Liver (tissue), 2 donors: ENCODE results near the gene RNASE7.

Experiments
- CTCF ChIP-seq: fragments of 150-350 bp; IDR thresholded peaks from 2 replicates; pipeline ENCODE4 v1.5.1; 2017; ENCODE audit warnings: improper control_type of control experiment, low read depth, low read length; ENCODE audit not compliant: missing input control
- FOXA1 ChIP-seq: IDR thresholded peaks from 2 replicates; pipeline ENCODE4 v1.6.1; 2016; ENCODE audit warnings: antibody characterized with exemption
- MAX ChIP-seq: IDR thresholded peaks from 2 replicates; pipeline ENCODE4 v1.6.1; 2016; ENCODE audit warnings: antibody characterized with exemption
- YY1 ChIP-seq: IDR thresholded peaks from 2 replicates; pipeline ENCODE4 v1.6.1; 2016; ENCODE audit warnings: antibody characterized with exemption, mild to moderate bottlenecking
- TF ChIP-seq, protein P1 (sequence below): IDR thresholded peaks from 2 replicates; pipeline ENCODE4 v1.6.1; 2016; ENCODE audit warnings: antibody characterized with exemption, mild to moderate bottlenecking
- donor health status: healthy.

DNA sequence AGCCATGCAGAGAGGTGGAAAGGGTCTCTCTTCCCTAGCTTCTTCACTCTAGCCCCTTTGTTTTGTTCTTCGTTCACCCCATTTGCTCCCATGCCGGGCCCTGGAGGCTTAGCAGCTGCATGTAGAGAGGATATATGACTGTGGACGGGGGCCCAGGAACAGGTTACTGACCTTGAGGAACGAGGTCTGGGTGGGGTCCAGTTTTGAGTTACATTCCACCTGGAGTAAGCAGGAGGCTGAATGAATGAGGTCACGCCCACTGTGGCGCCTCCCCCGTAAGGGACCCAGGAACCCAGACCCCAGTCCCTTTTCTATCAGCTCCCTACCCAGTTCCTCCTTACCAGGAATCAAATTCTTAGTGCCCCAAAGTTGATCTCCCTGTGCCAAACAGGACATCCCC is 23.9 kb upstream of the RNASE7 start:
- TF ChIP-seq CTCF (no peak), FOXA1 (no peak), MAX (no peak), YY1 (no peak)
- TF ChIP-seq, protein P1, sequence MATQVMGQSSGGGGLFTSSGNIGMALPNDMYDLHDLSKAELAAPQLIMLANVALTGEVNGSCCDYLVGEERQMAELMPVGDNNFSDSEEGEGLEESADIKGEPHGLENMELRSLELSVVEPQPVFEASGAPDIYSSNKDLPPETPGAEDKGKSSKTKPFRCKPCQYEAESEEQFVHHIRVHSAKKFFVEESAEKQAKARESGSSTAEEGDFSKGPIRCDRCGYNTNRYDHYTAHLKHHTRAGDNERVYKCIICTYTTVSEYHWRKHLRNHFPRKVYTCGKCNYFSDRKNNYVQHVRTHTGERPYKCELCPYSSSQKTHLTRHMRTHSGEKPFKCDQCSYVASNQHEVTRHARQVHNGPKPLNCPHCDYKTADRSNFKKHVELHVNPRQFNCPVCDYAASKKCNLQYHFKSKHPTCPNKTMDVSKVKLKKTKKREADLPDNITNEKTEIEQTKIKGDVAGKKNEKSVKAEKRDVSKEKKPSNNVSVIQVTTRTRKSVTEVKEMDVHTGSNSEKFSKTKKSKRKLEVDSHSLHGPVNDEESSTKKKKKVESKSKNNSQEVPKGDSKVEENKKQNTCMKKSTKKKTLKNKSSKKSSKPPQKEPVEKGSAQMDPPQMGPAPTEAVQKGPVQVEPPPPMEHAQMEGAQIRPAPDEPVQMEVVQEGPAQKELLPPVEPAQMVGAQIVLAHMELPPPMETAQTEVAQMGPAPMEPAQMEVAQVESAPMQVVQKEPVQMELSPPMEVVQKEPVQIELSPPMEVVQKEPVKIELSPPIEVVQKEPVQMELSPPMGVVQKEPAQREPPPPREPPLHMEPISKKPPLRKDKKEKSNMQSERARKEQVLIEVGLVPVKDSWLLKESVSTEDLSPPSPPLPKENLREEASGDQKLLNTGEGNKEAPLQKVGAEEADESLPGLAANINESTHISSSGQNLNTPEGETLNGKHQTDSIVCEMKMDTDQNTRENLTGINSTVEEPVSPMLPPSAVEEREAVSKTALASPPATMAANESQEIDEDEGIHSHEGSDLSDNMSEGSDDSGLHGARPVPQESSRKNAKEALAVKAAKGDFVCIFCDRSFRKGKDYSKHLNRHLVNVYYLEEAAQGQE = no peak
